Measurements from ENCODE around the gene DLL4. TPM values are rescaled to one million over a fixed set of nuclear protein-coding genes. Genes with fewer than 3 reads are reported as not detected.

DLL4 gene
- total and polyA plus RNA-seq, 9 donors = 2.6 to 15.7 (median 7.9) TPM

DNA sequence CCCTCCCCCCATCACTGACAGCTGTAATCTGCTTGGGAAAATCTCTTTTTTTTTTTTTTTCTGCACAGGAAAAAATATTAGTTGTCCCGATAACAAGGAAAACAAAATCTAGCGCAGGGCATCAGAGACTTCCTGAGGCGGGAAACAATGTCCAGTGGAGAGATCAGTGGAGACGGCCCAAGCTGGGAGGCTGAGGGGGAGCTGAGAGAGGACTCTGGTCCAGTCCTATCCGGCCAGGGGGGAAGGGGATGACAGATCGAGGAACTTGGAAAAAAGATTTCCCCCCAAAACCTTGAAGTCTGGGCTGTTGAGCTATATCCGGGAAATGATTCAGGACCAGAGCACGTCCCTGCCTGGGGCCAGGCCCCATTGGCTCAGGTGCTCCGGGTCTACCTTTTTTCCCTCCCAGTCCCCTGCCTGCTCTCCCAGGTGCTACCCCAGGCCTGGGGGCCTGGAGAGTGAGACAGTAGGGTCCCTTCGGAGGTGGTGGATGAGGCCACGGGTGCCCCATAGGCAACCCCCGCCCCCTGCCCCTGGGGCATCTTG is 14.0 kb upstream of the DLL4 start:
- TF ChIP-seq EP300 (IDR thresholded peaks at IDR 0.05) (no peak), POLR2A (IDR thresholded peaks at IDR 0.05) (no peak)
- TF ChIP-seq, protein P1, sequence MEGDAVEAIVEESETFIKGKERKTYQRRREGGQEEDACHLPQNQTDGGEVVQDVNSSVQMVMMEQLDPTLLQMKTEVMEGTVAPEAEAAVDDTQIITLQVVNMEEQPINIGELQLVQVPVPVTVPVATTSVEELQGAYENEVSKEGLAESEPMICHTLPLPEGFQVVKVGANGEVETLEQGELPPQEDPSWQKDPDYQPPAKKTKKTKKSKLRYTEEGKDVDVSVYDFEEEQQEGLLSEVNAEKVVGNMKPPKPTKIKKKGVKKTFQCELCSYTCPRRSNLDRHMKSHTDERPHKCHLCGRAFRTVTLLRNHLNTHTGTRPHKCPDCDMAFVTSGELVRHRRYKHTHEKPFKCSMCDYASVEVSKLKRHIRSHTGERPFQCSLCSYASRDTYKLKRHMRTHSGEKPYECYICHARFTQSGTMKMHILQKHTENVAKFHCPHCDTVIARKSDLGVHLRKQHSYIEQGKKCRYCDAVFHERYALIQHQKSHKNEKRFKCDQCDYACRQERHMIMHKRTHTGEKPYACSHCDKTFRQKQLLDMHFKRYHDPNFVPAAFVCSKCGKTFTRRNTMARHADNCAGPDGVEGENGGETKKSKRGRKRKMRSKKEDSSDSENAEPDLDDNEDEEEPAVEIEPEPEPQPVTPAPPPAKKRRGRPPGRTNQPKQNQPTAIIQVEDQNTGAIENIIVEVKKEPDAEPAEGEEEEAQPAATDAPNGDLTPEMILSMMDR (IDR thresholded peaks at IDR 0.05) = no peak
- intact Hi-C loops (cut with DNase I) = loop anchor here in 1 of 4 donors (10.0 kb wide), 1 partner anchor 110 kb away; no protein-coding TSS in a partner anchor
- WGBS, 3 donors = 73 to 82% (median 73%) methylated on average over 12 of the region's 12 CpGs
- Histone ChIP-seq H3K36me3 (no peaks in the 10 kb centered on the region), H3K27ac (no peak overlapping the region), H3K4me1 (ENCODE audit: insufficient read depth) (no peaks in the 10 kb centered on the region), H3K27me3 (no peaks in the 10 kb centered on the region), H3K4me3 (no peak overlapping the region), H3K9me3 (no peaks in the 10 kb centered on the region)
- DNase-seq = no peak

DNA sequence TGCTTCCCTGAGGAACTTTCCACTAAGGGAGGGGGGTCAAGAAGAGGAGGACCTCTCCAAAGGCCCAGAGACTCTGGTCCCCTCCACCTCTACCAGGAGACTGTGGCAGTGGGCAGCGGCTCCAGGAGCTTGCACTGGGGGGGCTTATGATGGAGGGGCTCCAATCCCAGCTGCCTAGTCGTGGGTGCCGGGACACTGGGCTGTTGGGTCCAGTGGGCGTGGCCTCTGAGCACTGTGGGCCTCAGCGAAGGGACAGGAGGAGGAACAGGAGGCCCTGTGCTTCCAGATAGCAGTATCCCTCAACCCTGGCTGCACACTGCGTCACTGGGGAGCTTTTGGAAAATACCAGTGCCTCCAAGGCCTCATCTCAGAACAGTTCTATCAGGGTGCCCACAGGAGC is 13.5 kb upstream of the DLL4 start:
- WGBS, 3 donors = 63 to 66% (median 64%) methylated on average over 6 of the region's 6 CpGs
- DNase-seq = no peak
- no peaks in the 10 kb centered on the region for H3K9me3 ChIP-seq
- H3K4me3 ChIP-seq = no peak overlapping the region
- H3K27ac ChIP-seq = no peak overlapping the region
- no peaks in the 10 kb centered on the region for H3K27me3 ChIP-seq
- H3K4me1 ChIP-seq (ENCODE audit: insufficient read depth) = no peaks in the 10 kb centered on the region
- TF ChIP-seq POLR2A (IDR thresholded peaks at IDR 0.05) = no peak
- TF ChIP-seq, protein P1 (IDR thresholded peaks at IDR 0.05) = no peak
- no peak for TF ChIP-seq EP300 (IDR thresholded peaks at IDR 0.05)
- intact Hi-C loops (cut with DNase I) = loop anchor here in 1 of 4 donors (10.0 kb wide), 1 partner anchor 109 kb away; no protein-coding TSS in a partner anchor
- H3K36me3 ChIP-seq = no peaks in the 10 kb centered on the region

DNA sequence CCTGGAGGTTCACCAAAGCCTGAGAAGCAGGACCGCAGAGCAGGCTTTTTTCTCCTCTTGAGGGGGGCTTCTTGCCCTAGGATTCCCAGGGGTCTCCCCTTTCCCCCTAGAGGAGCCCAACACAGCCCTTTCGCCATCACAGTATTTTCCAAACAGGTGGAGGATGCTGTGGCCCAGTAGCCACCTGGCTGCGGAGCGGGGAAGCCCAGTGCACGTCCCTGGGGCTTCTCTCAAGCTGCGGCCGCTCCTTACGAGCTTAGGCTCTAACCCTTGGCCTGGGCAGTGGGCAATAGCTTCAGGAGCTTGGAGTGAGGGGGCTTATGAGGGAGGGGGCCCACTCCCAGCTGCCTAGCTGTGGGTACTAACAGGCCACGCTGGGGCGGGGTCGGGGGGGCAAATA is 11.6 kb upstream of the DLL4 start:
- 61 to 70% (median 66%) methylated on average over 11 of the region's 11 CpGs for WGBS, 3 donors
- H3K4me3 ChIP-seq = no peak overlapping the region
- no peak for DNase-seq
- TF ChIP-seq, protein P1 (IDR thresholded peaks at IDR 0.05) = no peak
- no peak for TF ChIP-seq EP300 (IDR thresholded peaks at IDR 0.05)
- no peak for TF ChIP-seq POLR2A (IDR thresholded peaks at IDR 0.05)
- H3K4me1 ChIP-seq (ENCODE audit: insufficient read depth) = no peaks in the 10 kb centered on the region
- H3K9me3 ChIP-seq = no peaks in the 10 kb centered on the region
- no peaks in the 10 kb centered on the region for H3K27me3 ChIP-seq
- intact Hi-C loops (cut with DNase I) = loop anchor here in 1 of 4 donors (10.0 kb wide), 1 partner anchor 107 kb away; no protein-coding TSS in a partner anchor
- H3K36me3 ChIP-seq = no peaks in the 10 kb centered on the region
- H3K27ac ChIP-seq = no peak overlapping the region

DNA sequence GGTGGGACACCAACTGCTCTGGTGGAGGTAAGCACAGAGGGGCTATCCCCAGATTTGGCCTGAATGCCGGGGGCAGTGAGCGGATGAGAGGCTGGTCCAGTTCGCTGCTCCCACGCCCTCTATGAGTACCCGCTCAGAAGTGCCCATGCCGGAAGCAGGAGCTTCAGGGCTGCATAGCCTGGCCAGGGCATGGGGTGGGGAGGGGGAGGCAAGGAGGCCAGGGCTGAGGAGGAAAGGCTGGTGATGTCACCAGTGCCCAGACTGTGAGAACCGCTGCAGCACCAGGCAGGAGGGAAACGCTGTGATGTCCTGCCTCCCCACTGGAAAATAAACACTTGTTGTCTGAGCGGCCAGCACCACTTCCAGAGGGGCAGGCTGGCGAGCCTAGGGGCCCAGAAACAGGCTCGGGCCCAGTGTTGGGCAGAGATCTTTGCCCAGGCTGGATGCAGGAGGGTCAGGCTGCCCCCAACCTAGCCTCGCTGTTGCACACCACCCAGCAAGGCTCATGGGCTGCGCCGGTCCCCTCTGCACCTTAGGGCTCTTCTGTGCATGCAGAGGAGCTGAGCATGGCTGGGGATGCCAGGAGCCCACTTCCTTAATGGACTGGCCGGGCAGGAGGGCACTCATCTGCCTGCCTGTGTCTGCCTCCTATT is 10.9 kb upstream of the DLL4 start:
- 75 to 81% (median 78%) methylated on average over 15 of the region's 15 CpGs for WGBS, 3 donors
- TF ChIP-seq EP300 (IDR thresholded peaks at IDR 0.05) = no peak
- TF ChIP-seq, protein P1 (IDR thresholded peaks at IDR 0.05) = no peak
- no peak for TF ChIP-seq POLR2A (IDR thresholded peaks at IDR 0.05)

More for the DNA sequence above, 10.9 kb upstream of the DLL4 start:
- H3K4me3 ChIP-seq = no peak overlapping the region
- no peaks in the 10 kb centered on the region for H3K27me3 ChIP-seq
- no peaks in the 10 kb centered on the region for H3K36me3 ChIP-seq
- DNase-seq = no peak
- no peaks in the 10 kb centered on the region for H3K4me1 ChIP-seq (ENCODE audit: insufficient read depth)
- intact Hi-C loops (cut with DNase I) = loop anchor here in 1 of 4 donors (10.0 kb wide), 1 partner anchor 107 kb away; no protein-coding TSS in a partner anchor
- no peaks in the 10 kb centered on the region for H3K9me3 ChIP-seq
- H3K27ac ChIP-seq = no peak overlapping the region

All from ovary (tissue), 9 donors.